Left kidney (tissue), 2 donors: ENCODE results near the gene EGFR. TPM values are rescaled to one million over a fixed set of nuclear protein-coding genes. Genes with fewer than 3 reads are reported as not detected.
"Not testable (repeated sequence)": the region's sequence is repeated elsewhere in the genome, so short reads cannot be mapped to it uniquely, and the experiment has no call there.

Experiments used
- DNase-seq: peaks from one replicate; pipeline ENCODE4 v3.0.0-alpha.2; 2013
- polyA plus RNA-seq: library from polyadenylated mRNA; unstranded; fragments of 120-200 nt; gene quantifications from one replicate; pipeline ENCODE4 v1.2.1, GENCODE V29; 2013; ENCODE audit not compliant: insufficient read length

The EGFR gene
- polyA plus RNA-seq, 1 donor = 34.9 TPM

DNA sequence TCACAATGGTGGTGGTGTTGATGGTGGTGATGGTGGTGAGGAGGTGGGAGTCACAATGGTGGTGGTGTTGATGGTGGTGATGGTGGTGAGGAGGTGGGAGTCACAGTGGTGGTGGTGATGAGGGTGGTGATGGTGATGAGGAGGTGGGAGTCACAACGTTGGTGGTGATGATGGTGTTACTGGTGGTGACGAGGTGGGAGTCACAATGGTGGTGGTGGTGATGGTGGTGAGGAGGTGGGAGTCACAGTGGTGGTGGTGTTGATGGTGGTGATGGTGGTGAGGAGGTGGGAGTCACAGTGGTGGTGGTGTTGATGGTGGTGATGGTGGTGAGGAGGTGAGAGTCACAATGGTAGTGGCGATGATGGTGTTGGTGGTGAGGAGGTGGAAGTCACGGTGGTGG, 148.5 kb downstream of the EGFR start:
- not testable (repeated sequence) for DNase-seq

DNA sequence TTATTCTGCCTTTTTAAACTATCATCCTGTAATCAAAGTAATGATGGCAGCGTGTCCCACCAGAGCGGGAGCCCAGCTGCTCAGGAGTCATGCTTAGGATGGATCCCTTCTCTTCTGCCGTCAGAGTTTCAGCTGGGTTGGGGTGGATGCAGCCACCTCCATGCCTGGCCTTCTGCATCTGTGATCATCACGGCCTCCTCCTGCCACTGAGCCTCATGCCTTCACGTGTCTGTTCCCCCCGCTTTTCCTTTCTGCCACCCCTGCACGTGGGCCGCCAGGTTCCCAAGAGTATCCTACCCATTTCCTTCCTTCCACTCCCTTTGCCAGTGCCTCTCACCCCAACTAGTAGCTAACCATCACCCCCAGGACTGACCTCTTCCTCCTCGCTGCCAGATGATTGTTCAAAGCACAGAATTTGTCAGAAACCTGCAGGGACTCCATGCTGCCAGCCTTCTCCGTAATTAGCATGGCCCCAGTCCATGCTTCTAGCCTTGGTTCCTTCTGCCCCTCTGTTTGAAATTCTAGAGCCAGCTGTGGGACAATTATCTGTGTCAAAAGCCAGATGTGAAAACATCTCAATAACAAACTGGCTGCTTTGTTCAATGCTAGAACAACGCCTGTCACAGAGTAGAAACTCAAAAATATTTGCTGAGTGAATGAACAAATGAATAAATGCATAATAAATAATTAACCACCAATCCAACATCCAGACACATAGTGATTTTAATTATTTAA, 151.7 kb downstream of the EGFR start:
- DNase-seq = no peak

DNA sequence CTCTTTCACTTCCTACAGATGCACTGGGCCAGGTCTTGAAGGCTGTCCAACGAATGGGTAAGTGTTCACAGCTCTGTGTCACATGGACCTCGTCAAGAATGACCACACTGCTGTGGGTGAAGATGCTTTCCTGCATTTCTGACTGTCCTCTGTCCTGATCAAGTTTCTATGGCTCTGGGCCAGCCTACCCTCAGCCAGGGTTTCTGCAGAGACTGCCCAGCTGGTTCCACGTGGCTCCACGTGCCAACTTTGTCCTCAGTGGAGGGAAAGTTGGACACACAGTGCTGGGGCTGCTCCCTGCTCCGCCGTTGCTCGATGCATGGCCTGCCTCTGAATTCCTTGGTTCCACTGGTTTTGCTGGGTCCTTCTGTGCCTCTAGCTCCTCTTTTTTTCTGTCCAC, 152.3 kb downstream of the EGFR start:
- DNase-seq = no peak

DNA sequence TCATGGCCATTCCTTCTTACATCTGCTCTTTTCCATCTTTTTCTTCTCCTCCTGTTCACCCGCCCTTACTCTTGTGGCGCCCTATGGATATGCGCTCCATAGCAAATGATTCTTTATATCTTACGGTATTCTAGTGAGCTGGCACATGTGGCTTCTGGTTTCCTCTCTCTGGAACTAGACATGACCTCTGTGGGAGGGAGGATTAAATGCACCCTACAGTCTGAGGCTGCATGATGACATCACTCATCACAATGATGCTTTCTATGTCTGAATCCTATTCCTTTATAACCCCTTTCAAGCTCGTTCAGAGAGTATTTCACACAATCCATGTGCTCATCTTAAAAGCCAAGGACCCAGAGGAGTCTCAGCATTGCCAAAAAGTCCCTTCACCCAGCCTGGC, 153.3 kb downstream of the EGFR start:
- DNase-seq = no peak

DNA sequence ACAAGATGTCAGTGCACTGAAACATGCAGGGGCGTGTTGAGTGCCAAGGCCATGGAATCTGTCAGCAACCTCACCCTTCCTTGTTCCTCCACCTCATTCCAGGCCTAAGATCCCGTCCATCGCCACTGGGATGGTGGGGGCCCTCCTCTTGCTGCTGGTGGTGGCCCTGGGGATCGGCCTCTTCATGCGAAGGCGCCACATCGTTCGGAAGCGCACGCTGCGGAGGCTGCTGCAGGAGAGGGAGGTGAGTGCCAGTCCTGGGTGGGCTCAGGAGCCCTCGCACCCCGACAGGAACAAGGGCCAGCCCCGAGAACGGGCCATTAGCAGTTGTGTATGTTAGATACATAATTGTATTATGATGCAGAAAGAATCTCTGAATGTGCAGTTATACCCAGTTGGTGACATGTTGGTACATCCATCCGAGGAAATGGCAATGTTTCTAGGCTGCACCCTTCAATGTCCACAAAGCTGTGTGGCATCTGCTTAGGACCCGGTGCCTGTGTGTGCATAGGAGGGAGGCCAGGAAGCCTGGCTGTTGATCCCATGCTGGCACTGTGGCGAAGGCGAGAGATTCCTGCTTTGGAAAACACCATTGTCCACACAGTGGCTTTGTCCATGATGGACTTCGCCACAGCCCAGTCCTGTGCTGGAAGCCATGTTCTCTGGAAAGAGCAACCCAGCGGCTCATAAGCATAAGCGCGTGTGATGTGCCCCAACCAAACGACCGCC, 154.2 kb downstream of the EGFR start:
- DNase-seq = no peak

DNA sequence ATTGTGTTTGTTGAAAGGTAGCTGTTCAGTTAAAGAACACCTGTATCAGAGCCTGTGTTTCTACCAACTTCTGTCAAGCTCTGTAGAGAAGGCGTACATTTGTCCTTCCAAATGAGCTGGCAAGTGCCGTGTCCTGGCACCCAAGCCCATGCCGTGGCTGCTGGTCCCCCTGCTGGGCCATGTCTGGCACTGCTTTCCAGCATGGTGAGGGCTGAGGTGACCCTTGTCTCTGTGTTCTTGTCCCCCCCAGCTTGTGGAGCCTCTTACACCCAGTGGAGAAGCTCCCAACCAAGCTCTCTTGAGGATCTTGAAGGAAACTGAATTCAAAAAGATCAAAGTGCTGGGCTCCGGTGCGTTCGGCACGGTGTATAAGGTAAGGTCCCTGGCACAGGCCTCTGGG, 154.9 kb downstream of the EGFR start:
- DNase-seq = no peak

DNA sequence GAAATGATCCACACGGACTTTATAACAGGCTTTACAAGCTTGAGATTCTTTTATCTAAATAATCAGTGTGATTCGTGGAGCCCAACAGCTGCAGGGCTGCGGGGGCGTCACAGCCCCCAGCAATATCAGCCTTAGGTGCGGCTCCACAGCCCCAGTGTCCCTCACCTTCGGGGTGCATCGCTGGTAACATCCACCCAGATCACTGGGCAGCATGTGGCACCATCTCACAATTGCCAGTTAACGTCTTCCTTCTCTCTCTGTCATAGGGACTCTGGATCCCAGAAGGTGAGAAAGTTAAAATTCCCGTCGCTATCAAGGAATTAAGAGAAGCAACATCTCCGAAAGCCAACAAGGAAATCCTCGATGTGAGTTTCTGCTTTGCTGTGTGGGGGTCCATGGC, 155.6 kb downstream of the EGFR start:
- no peak for DNase-seq

DNA sequence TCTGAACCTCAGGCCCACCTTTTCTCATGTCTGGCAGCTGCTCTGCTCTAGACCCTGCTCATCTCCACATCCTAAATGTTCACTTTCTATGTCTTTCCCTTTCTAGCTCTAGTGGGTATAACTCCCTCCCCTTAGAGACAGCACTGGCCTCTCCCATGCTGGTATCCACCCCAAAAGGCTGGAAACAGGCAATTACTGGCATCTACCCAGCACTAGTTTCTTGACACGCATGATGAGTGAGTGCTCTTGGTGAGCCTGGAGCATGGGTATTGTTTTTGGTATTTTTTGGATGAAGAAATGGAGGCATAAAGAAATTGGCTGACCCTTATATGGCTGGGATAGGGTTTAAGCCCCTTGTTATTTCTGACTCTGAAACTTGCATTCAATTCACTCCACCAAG, 156.0 kb downstream of the EGFR start:
- no peak for DNase-seq

DNA sequence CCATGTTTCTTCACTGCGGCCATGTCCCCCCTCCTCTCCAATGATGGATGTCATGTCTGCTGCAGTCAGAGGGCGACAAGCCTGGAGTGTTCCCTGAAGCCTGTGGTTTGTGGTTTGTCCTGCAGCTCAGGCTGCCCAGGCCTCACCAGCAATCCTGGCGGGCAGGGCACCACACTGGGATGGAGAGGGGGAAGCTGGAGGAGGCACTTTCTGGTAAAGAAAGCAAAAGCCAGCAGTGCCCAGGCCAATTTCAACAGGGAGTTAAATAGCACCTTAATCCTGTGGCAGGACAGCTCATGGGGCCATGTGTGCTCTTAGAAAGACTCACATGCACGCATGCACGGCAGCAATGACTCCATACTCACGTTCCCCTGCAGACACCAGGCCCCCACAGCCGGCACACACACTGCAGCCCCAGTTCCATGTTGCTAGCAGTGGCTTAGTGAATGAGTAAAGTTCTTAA, 158.3 kb downstream of the EGFR start:
- DNase-seq = no peak

DNA sequence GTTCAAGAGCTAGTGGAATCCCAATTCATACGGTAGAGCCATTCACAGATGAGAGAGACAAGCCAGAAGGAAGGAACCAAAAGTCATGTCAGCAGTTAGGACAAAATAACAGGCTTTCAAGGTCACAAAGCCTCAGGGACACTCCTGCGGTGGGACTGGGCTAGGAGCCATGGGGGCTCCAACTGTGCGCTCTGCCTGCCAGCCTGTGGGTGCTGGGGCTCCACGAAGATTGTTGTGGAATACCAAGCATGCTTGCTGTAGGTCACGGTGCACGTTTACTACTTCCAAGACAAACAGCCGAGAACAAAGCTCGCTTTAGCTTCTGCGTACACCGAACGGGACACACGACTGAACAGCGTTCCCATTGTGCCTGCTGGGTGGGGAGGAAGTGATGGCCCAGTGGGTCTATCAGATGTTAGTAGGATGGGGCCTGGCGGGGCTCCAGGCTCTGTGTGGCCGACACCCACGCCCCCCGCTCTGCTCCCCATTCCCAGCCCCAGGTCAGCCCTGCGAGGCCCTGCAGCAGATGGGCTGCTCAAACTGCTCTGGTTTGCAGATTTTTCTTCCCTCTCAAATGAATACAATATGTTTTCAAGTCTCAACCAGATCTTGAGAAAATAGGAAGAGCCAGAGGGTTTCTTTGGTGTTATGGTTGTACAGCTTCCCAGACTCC, 158.9 kb downstream of the EGFR start:
- DNase-seq = no peak

DNA sequence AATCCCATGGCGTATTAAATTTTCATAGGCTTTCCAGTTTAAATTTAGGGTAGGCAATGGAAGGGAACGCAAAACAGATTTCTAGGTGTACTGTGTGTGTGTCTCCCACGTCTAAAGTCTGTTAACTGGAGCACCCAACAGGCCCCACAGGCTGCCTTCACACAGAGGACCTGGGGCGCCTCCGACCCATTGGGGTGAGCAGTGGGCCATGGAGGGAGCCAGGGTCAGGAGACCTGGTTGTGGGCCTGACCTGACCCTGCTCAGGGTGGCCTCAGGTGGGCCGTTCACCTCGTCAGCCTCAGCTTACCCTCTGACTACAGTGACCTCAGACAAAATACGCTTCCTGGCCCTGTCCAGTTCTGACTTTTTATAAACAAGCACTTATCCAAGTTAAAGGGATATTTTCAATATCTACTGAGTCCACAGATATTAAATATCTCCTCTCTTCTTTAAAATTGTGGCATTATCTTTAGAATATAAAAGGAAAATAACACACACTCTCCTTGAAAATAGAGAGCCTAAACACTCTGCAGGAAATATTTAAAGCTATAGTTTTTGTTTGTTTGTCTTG, 159.6 kb downstream of the EGFR start:
- DNase-seq = no peak

DNA sequence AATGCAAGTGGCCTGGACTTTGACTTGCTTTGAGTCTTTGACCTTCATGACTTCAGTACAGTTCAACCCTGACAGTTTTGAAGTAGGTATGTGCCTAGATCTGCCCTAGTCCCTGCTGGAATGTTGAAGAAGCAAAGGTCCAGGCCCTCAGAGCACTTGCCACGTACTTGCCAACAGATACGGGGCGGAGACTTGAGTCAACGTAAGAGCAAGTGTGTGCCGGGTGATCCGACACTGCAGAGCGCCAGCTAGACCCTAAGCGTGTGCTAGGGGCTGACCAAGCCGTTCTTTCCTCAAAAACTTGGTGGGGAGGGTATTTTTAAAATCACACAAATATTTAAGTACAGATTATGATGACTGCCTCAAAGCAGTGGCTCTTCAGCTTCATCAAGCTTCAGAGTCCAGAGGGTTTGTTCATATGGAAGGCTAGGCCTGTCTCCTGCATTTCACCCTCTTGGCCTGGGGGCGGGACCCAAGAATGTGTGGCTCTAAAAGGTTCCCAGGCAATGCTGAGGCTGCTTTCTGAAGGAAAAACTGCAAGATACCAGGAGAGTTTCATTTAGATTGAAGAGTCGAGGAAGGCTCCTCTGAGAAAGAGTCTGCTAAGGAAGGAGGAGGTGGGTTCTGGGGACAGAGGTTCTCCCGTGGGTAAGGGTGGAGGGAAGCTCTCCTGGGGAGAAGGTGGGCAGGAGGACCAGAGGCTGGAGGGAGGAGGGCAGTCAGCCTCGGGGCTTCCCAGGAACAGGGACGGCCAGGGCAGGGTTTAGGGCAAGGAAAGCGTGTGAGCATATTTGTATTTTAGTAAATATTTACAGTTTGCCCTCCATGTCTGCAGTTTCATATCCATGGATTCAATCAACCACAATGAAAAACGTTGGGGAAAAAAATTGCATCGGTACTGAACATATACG, 160.3 kb downstream of the EGFR start:
- DNase-seq = no peak

DNA sequence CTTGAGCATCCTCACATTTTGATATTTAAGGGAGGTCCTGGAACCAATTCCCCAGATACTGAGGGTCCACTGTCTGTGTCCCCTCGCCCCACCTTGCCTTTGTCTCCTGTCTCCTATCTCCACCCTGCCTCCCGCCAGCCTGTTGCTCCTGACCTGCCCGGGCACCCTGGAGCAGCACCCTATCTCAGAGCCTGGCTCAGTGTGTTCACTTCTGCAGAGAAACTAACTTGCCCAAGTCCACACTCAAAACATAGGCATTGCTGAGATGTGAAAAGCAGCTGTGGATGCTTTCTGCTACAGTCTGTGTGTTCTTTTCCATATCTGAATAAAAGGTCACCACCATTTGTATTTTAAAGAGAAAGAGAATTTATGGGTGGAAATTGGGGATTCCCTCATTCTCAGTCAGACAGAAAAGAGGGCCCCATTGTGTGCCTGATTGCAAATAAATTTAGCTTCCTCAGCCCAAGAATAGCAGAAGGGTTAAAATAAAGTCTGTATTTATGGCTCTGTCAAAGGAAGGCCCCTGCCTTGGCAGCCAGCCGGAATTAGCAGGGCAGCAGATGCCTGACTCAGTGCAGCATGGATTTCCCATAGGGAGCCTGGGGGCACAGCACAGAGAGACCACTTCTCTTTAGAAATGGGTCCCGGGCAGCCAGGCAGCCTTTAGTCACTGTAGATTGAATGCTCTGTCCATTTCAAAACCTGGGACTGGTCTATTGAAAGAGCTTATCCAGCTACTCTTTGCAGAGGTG, 161.3 kb downstream of the EGFR start:
- DNase-seq = no peak

DNA sequence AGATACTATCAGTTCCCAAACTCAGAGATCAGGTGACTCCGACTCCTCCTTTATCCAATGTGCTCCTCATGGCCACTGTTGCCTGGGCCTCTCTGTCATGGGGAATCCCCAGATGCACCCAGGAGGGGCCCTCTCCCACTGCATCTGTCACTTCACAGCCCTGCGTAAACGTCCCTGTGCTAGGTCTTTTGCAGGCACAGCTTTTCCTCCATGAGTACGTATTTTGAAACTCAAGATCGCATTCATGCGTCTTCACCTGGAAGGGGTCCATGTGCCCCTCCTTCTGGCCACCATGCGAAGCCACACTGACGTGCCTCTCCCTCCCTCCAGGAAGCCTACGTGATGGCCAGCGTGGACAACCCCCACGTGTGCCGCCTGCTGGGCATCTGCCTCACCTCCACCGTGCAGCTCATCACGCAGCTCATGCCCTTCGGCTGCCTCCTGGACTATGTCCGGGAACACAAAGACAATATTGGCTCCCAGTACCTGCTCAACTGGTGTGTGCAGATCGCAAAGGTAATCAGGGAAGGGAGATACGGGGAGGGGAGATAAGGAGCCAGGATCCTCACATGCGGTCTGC, 162.2 kb downstream of the EGFR start:
- no peak for DNase-seq

DNA sequence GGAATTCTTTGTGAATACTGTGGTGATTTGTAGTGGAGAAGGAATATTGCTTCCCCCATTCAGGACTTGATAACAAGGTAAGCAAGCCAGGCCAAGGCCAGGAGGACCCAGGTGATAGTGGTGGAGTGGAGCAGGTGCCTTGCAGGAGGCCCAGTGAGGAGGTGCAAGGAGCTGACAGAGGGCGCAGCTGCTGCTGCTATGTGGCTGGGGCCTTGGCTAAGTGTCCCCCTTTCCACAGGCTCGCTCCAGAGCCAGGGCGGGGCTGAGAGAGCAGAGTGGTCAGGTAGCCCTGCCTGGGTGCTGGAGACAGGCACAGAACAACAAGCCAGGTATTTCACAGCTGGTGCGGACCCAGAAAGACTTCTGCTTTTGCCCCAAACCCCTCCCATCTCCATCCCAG, 162.9 kb downstream of the EGFR start:
- no peak for DNase-seq

DNA sequence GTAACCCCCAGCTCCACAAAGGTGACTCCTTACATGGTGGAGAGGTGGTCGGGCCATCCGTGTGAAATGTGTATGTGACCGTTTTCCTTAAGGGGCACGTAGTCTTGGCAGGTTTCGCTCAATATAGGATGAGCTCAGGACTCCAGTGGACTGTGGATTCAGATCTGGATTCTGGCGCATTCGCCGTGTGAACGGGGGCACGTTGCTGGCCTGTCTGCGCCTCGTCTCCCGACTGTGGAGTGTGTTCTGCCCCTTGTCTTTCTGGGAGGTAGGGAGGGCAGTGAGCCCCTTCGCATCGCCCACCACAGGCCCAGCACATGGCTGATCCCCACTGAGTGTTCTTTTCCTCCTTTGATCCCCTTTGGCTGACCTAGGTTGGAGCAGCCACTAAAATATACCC, 165.1 kb downstream of the EGFR start:
- no peak for DNase-seq

DNA sequence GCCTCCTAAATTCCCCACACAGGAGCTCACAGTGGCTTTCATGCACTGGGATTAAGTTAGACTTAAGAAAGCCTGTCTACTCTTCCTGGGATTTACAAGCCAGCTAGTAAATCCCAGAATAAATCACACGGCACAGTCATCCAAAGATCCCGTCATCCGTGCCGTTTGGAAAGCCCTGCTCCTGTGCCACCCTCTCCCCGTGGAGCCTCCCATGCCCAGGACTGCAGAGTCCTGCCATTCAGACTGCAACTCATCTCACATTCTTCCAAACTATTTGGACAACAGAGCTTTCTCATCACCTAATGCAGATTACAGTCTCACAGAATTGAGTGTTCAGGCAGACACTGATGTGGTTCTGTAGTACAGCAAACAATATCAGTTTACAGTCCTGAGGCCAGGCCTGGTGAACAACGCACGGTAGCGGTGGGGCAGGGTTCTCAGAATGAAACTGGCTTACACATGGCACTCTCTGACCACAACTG, 166.5 kb downstream of the EGFR start:
- DNase-seq = no peak

DNA sequence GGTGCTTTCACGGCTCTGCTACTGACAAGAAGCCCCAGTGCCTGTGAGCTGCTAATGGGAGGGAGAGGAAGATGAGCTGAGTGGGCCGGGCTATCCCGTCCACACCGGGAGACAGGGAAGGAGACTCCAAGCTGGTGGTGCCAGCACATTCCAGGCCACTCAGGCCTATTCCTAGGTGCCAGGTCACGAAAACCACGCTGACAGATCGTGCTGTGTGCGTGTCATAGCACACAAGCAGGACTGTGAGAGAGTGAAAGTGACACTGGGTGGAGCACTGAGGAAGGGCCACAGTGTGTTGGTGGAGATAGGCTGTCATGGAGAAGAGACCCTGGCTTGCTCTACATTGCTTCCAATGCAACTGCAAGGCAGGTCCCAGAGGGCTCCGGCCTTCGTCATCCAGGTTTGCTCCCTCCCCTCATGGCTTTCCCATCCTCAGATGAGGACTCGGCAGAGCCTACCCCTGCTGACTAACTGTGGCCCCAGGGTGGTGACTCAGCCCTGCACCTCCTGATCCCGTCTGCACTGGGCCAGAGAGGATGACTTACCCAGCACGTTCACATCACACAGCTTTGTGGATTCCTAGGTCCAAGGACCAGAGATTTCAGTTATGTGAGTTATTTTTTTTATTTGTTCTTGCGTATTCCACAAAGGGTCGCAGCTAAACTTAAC, 167.3 kb downstream of the EGFR start:
- no peak for DNase-seq

DNA sequence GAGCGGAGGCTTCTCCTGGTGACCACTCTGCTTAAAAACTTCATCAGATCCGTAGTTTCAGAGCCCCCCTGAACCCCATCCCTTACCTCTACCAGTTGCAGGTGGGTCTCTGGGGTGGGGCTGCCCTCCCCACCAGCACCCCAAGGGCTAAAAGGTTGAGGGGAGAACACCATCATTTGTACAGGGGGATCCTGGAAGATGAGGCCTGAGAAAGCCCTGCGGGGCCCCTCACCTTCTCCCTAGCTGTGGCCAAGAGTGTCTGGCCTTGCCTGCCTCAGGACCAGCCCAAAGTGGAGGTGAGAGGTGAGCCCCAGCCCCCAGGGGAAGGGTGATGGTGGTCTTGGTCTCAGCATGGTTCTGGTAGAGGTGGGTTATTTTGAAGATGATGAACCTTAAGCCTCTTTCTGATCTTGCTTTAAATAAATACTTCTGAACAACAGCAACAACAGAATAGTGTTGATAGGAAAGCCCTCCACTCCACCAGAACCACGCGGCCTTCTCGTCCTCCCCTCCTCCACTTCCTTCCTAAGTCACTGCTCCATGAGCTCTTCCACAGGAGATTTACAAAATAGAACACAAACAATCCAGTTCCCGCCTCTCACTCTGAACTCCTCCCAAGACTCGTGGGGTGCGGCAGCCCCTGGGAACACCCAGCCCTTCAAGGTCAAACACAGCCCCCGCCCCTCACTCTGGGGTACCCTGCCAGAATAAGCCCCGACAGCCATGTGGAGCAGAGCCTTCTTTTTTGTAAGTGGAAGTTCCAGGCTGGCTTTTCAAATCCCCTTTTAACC, 169.1 kb downstream of the EGFR start:
- no peak for DNase-seq
